AG04450 (cell line): ENCODE results near the gene MRPL47. TPM values are rescaled to one million over a fixed set of nuclear protein-coding genes. Genes with fewer than 3 reads are reported as not detected.

Source experiments
- CTCF ChIA-PET: fragments of 300-600, 350-600 bp; formaldehyde crosslinking; extraction: SDS; loops from one replicate; lab custom pipeline; 2022; ENCODE audit warnings: antibody characterized with exemption, inconsistent platforms; lab: Charles Lee
- POLR2A ChIA-PET: fragments of 350-600 bp; formaldehyde crosslinking; extraction: SDS; loops from one replicate; lab custom pipeline; 2021; ENCODE audit warnings: antibody characterized with exemption, inconsistent platforms; lab: Yijun Ruan, JAX
- DNase-seq: peaks from one replicate; pipeline ENCODE4 v3.0.0-alpha.2; 2011; ENCODE audit warnings: low read depth, low spot score
- H3K27ac ChIP-seq: one replicate; pipeline ENCODE4 v1.5.1; 2012; ENCODE audit warnings: low read depth, low read length, control low read depth
- H3K27me3 ChIP-seq: one replicate; pipeline ENCODE4 v1.6.0; 2012; ENCODE audit warnings: low read length; ENCODE audit not compliant: control insufficient read depth, insufficient read depth
- H3K4me3 ChIP-seq: 2 replicates; pipeline ENCODE4 v1.5.1; 2011; ENCODE audit warnings: mild to moderate bottlenecking, low read depth, low read length, control low read depth
- H3K9me3 ChIP-seq: 2 replicates; pipeline ENCODE4 v1.5.1; 2012; ENCODE audit warnings: low read length; ENCODE audit not compliant: control insufficient read depth, insufficient read depth
- CTCF ChIP-seq: IDR thresholded peaks from 2 replicates; pipeline ENCODE4 v1.5.1; 2011; ENCODE audit warnings: low read depth, low read length, control low read depth, inconsistent platforms
- polyA plus RNA-seq: library from polyadenylated mRNA; depleted of rRNA; stranded (reverse); fragments of >200 nt; gene quantifications from 2 replicates; pipeline ENCODE4 v1.2.3, GENCODE V29; 2011; rRNA removed
- small RNA-seq: library from RNA; depleted of rRNA; stranded (forward); fragments of <200 nt; gene quantifications from one replicate; pipeline ENCODE3, GENCODE V24; 2012; ENCODE audit warnings: low read depth; ENCODE audit not compliant: insufficient read length

Gene MRPL47
- polyA plus RNA-seq, 1 experiment = 87.9 TPM

- Histone ChIP-seq H3K27me3 (no peaks in the 10 kb centered on the region), H3K4me3 (no peak overlapping the region), H3K27ac (no peak overlapping the region), H3K9me3 (peaks cover 17% of the 10 kb centered on the region)
- ChIA-PET POLR2A (no interaction called here), CTCF (no interaction called here)
- no peak for DNase-seq
- TF ChIP-seq CTCF = no peak
Observed at GRCh38 chr3:179542375-179542774, 62.1 kb downstream of the MRPL47 start.

GRCh38 chr3:179541596-179541995 lies 62.8 kb downstream of the MRPL47 start:
- DNase-seq = no peak
- no peak overlapping the region for H3K4me3 ChIP-seq
- TF ChIP-seq CTCF = no peak
- peaks cover 17% of the 10 kb centered on the region for H3K9me3 ChIP-seq
- no peak overlapping the region for H3K27ac ChIP-seq
- H3K27me3 ChIP-seq = no peaks in the 10 kb centered on the region
- ChIA-PET POLR2A (no interaction called here), CTCF (interaction anchor here (0.6 kb wide), 1 partner anchor 19 kb away, joined by 4 read pairs; no protein-coding TSS in a partner anchor)

GRCh38 chr3:179541094-179541493 lies 63.3 kb downstream of the MRPL47 start:
- no peak for TF ChIP-seq CTCF
- DNase-seq = no peak
- Histone ChIP-seq H3K27ac (no peak overlapping the region), H3K27me3 (no peaks in the 10 kb centered on the region), H3K9me3 (peaks cover 17% of the 10 kb centered on the region), H3K4me3 (no peak overlapping the region)
- POLR2A ChIA-PET = interaction anchor here (0.6 kb wide), 1 partner anchor 53 kb away, joined by 6 read pairs; no protein-coding TSS in a partner anchor
- CTCF ChIA-PET = no interaction called here

Small RNAs within 50 kb of the gene (small RNA-seq; reads per million reads assigned to genes)
- gene AC090425.1 (not detected), gene RF01210 (not detected)

Other genes with a start within 250 kb of the MRPL47 start
- gene GNB4, start 153.2 kb downstream of the MRPL47 start, polyA plus RNA-seq = 71.6 and 88.5 TPM in 2 replicates
- gene ACTL6A, start 41.7 kb downstream of the MRPL47 start, polyA plus RNA-seq = 55.3 and 67.5 TPM in 2 replicates
- gene NDUFB5, start 156 bp upstream of the MRPL47 start, polyA plus RNA-seq = 55.7 and 80.0 TPM in 2 replicates
- 13.2 and 15.2 TPM in 2 replicates for gene USP13, start 48.4 kb upstream of the MRPL47 start, polyA plus RNA-seq